ENCODE results near the gene TRMT10C. TPM values are rescaled to one million over a fixed set of nuclear protein-coding genes. Genes with fewer than 3 reads are reported as not detected.

TRMT10C gene
- total RNA-seq, 1 experiment from 2014 or later = 41.9 TPM

DNA sequence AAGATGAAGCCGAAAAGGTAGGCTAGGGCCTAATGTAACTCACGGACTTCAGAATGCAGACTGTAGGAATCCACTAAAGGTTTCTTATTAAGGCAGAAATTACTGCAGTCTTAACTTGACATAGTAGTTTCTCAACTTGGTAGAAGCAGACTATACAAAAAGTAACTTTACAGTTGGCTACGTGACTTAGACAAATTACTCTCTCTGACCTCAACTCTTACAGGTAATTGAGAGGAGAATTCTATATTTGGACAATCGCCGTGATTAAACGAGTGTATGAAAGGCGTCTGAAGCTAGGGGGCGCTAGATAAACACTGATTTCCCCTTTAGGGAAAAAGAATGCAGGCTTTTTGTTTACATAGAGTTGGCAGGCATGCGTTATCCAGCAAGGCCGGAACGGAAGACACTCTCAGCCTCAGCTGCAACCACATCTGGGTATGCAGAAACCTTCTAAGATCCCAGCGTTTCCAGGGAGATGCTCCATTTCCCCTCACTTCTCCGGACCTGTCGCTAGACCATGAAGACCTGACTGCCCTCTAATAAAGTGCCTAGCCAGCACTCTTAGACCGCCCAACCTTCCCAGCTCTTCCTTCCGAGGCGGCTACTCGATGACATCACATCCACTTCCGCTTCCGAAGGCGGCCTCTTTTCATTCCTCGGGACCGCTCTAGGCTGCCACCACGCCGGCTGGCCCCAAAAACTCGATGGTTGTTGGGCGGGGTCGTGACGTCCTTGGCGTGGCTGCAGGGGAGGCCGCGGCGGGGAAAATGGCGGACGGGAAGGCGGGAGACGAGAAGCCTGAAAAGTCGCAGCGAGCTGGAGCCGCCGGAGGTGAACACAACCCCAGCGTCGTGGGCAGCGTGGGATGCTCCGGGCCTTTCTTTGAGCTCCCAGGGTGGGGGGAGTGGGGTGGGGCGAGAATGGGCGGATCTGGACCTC, 12.1 kb downstream of the TRMT10C start, which contains the start of gene PCNP:
Gene PCNP (plus strand): TSS at position 732 of the 939 bp plus-strand sequence. CDS start 36 bp downstream, at position 768.
- Histone ChIP-seq H3K27me3 (replicated peaks; ENCODE audit: insufficient read depth, low read depth, low read length, poor library complexity) (no peaks in the 10 kb centered on the region), H3K4me3 (ENCODE audit: low read depth, low read length, poor library complexity, severe bottlenecking) (peak within 1 kb of the TSS; percentile 84), H3K36me3 (ENCODE audit: insufficient read depth, low read length, poor library complexity, severe bottlenecking) (peaks cover 8% of the 10 kb centered on the region), H3K4me1 (ENCODE audit: insufficient read depth, low read length, poor library complexity, severe bottlenecking) (peaks cover 16% of the 10 kb centered on the region), H3K9me3 (ENCODE audit: low read depth, low read length, poor library complexity, severe bottlenecking) (no peaks in the 10 kb centered on the region), H3K27ac (ENCODE audit: low read depth, low read length, poor library complexity, severe bottlenecking) (peak within 1 kb of the TSS; percentile 92)
- no peak for TF ChIP-seq EZH2 (IDR thresholded peaks at IDR 0.05; ENCODE audit: borderline replicate concordance, low read depth, low read length, poor library complexity, severe bottlenecking)
- TF ChIP-seq, protein P1, sequence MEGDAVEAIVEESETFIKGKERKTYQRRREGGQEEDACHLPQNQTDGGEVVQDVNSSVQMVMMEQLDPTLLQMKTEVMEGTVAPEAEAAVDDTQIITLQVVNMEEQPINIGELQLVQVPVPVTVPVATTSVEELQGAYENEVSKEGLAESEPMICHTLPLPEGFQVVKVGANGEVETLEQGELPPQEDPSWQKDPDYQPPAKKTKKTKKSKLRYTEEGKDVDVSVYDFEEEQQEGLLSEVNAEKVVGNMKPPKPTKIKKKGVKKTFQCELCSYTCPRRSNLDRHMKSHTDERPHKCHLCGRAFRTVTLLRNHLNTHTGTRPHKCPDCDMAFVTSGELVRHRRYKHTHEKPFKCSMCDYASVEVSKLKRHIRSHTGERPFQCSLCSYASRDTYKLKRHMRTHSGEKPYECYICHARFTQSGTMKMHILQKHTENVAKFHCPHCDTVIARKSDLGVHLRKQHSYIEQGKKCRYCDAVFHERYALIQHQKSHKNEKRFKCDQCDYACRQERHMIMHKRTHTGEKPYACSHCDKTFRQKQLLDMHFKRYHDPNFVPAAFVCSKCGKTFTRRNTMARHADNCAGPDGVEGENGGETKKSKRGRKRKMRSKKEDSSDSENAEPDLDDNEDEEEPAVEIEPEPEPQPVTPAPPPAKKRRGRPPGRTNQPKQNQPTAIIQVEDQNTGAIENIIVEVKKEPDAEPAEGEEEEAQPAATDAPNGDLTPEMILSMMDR (conservative IDR thresholded peaks at IDR 0.05; ENCODE audit: low read depth, low read length) = peak; percentile 90
- POLR2A ChIA-PET (ENCODE audit: low non-redundant PET) = interaction anchor here (0.6 to 0.9 kb wide), 3 partner anchors 34 to 1257 kb away, joined by 3 to 22 read pairs (median 13); no protein-coding TSS in a partner anchor
- BruUV-seq (replicated peaks) = TSS peak; percentile 96
- intact Hi-C loops (cut with micrococcal nuclease; ENCODE audit: unreplicated experiment) = loop anchor here (5.0 kb wide), 1 partner anchor 104 kb away; the partner anchor contains the start of gene ZBTB11
- CTCF ChIA-PET = interaction anchor here (0.5 to 1.1 kb wide), 3 partner anchors 12 to 21 kb away, joined by 3 to 5 read pairs (median 4); no protein-coding TSS in a partner anchor
- peak; percentile 99 for DNase-seq (ENCODE audit: low spot score)

DNA sequence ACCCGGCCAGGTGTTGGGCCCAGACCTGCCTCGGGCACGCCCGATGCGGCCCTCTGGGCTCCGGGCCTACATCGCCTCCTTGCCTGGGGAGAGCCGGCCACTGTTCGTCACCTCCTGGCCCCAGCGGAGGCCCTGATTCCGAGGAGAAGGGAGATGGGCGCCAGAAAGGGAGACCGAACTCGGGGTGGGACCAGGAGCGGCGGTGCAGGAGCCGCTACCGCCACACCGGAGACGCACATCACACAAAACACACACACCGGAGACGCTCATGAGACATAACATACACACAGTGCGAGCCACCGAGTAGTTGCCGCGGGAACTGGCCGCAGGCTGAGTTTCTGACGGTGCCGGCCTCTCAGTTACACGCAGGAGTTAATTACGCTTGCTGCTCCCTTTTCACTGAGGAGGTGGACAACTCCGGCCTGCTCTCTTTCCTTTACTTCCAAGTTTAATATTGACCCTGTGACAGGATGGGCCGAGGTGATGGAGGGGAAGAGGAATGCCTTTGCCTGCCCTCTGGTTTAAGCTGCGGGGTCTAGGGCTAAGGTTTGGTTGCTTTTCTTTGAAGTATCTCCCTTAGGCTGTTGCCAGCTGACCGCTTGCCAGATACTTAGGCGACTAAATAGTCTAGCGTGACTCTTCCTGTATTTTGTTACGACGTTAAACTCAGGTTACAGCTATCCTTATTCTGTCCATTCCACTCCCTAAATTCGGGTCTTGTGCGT, 12.9 kb downstream of the TRMT10C start:
- POLR2A ChIA-PET (ENCODE audit: low non-redundant PET) = interaction anchor here (0.6 to 0.7 kb wide), 2 partner anchors 34 to 1258 kb away, joined by 3 to 13 read pairs; no protein-coding TSS in a partner anchor
- DNase-seq (ENCODE audit: low spot score) = peak; percentile 53
- TF ChIP-seq, protein P1 (conservative IDR thresholded peaks at IDR 0.05; ENCODE audit: low read depth, low read length) = no peak
- TF ChIP-seq EZH2 (IDR thresholded peaks at IDR 0.05; ENCODE audit: borderline replicate concordance, low read depth, low read length, poor library complexity, severe bottlenecking) = no peak
- Histone ChIP-seq H3K36me3 (ENCODE audit: insufficient read depth, low read length, poor library complexity, severe bottlenecking) (peaks cover 12% of the 10 kb centered on the region), H3K4me1 (ENCODE audit: insufficient read depth, low read length, poor library complexity, severe bottlenecking) (peaks cover 16% of the 10 kb centered on the region), H3K27ac (ENCODE audit: low read depth, low read length, poor library complexity, severe bottlenecking) (peak overlapping the region; percentile 92), H3K27me3 (replicated peaks; ENCODE audit: insufficient read depth, low read depth, low read length, poor library complexity) (no peaks in the 10 kb centered on the region), H3K4me3 (ENCODE audit: low read depth, low read length, poor library complexity, severe bottlenecking) (peak overlapping the region; percentile 84), H3K9me3 (ENCODE audit: low read depth, low read length, poor library complexity, severe bottlenecking) (no peaks in the 10 kb centered on the region)
- TSS peak; percentile 45 for BruUV-seq (replicated peaks)
- intact Hi-C loops (cut with micrococcal nuclease; ENCODE audit: unreplicated experiment) = loop anchor here (5.0 kb wide), 1 partner anchor 103 kb away; the partner anchor contains the start of gene ZBTB11
- CTCF ChIA-PET = interaction anchor here (0.6 to 1.0 kb wide), 2 partner anchors 17 to 116 kb away, joined by 3 to 11 read pairs; no protein-coding TSS in a partner anchor

DNA sequence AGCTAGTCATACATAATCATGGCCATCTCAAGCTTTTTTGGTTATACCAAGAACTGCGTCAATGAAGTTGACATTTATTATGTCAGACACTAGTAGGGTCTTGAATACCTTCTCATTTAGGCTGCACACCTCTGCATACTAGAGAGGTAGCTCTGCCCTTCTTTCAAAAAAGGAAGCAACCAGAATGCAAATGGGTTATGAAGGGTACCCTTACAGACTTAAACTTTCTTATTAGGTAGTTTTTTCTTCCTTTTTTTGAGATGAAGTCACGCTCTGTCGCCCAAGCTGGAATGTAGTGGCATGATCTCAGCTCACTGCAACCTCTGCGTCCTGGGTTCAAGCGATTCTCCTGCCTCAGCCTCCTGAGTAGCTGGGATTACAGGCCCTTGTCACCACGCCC, 15.6 kb downstream of the TRMT10C start:
- peaks cover 26% of the 10 kb centered on the region for H3K36me3 ChIP-seq (ENCODE audit: insufficient read depth, low read length, poor library complexity, severe bottlenecking)
- no peak for DNase-seq (ENCODE audit: low spot score)
- H3K27me3 ChIP-seq (replicated peaks; ENCODE audit: insufficient read depth, low read depth, low read length, poor library complexity) = no peaks in the 10 kb centered on the region
- H3K4me1 ChIP-seq (ENCODE audit: insufficient read depth, low read length, poor library complexity, severe bottlenecking) = peaks cover 16% of the 10 kb centered on the region
- intact Hi-C loops (cut with micrococcal nuclease; ENCODE audit: unreplicated experiment) = no loop called here
- H3K27ac ChIP-seq (ENCODE audit: low read depth, low read length, poor library complexity, severe bottlenecking) = no peak overlapping the region
- no TSS peak for BruUV-seq (replicated peaks)
- POLR2A ChIA-PET (ENCODE audit: low non-redundant PET) = no interaction called here
- CTCF ChIA-PET = no interaction called here
- H3K4me3 ChIP-seq (ENCODE audit: low read depth, low read length, poor library complexity, severe bottlenecking) = no peak overlapping the region
- H3K9me3 ChIP-seq (ENCODE audit: low read depth, low read length, poor library complexity, severe bottlenecking) = no peaks in the 10 kb centered on the region
- TF ChIP-seq, protein P1 (conservative IDR thresholded peaks at IDR 0.05; ENCODE audit: low read depth, low read length) = no peak
- TF ChIP-seq EZH2 (IDR thresholded peaks at IDR 0.05; ENCODE audit: borderline replicate concordance, low read depth, low read length, poor library complexity, severe bottlenecking) = no peak
